K562 (cell line): Measurements from ENCODE around the gene ADORA1. TPM values are rescaled to one million over a fixed set of nuclear protein-coding genes. Genes with fewer than 3 reads are reported as not detected.

Experiments used
- C11orf30 ChIP-seq: fragments of 450-650 bp; IDR thresholded peaks from 2 replicates; pipeline ENCODE4 v1.6.1; 2016; ENCODE audit warnings: low read depth, mild to moderate bottlenecking
- CEBPB ChIP-seq: fragments of 450-650 bp; IDR thresholded peaks from 2 replicates; pipeline ENCODE4 v1.6.1; 2016; ENCODE audit warnings: missing genetic modification characterization, missing compliant biosample characterization
- FOXJ2 ChIP-seq: fragments of 200-800 bp; sonication (Bioruptor generic); IDR thresholded peaks from 2 replicates; pipeline ENCODE4 v1.6.1; 2016; ENCODE audit warnings: missing genetic modification characterization, missing compliant biosample characterization
- HDAC8 ChIP-seq: fragments of 450-650 bp; IDR thresholded peaks from 2 replicates; pipeline ENCODE4 v1.6.1; 2016; ENCODE audit warnings: mild to moderate bottlenecking, missing genetic modification characterization, moderate library complexity, missing compliant biosample characterization
- MAFK ChIP-seq: IDR thresholded peaks from 2 replicates; pipeline ENCODE4 v1.6.1; 2011; ENCODE audit warnings: low read length, improper control_type of control experiment
- NBN ChIP-seq: fragments of 450-650 bp; IDR thresholded peaks from 2 replicates; pipeline ENCODE4 v1.6.1; 2016; ENCODE audit warnings: low read depth, mild to moderate bottlenecking
- NFE2 ChIP-seq: IDR thresholded peaks from 2 replicates; pipeline ENCODE4 v1.6.1; 2014; ENCODE audit warnings: antibody characterized with exemption, low read depth
- NFE2L1 ChIP-seq: fragments of 450-650 bp; IDR thresholded peaks from 2 replicates; pipeline ENCODE4 v1.6.1; 2016; ENCODE audit warnings: missing genetic modification characterization, low read depth, mild to moderate bottlenecking, missing compliant biosample characterization, moderate library complexity, borderline replicate concordance
- NUFIP1 ChIP-seq: fragments of 450-650 bp; IDR thresholded peaks from 2 replicates; pipeline ENCODE4 v1.6.1; 2018; ENCODE audit not compliant: partially characterized antibody
- TRIM24 ChIP-seq, 2 experiments: fragments of 450-650 bp; IDR thresholded peaks; 2 replicates each; pipeline ENCODE4 v1.6.1; 2016
- YY1 ChIP-seq, 3 experiments: IDR thresholded peaks; 2 replicates each; pipeline ENCODE4 v1.6.1; 2011; ENCODE audit warnings: low read length in 2 of 3, mild to moderate bottlenecking in 2 of 3, moderate library complexity in 2 of 3, borderline replicate concordance in 1 of 3, control low read depth in 1 of 3, low read depth in 1 of 3; ENCODE audit not compliant: insufficient read depth in 3 of 3, insufficient replicate concordance in 2 of 3, control insufficient read depth in 1 of 3, insufficient read length in 1 of 3; ENCODE audit errors: extremely low read depth in 1 of 3
- ZNF316 ChIP-seq: fragments of 450-650 bp; IDR thresholded peaks from 2 replicates; pipeline ENCODE4 v1.6.1; 2016
- polyA plus RNA-seq, 8 experiments: library from polyadenylated mRNA; depleted of rRNA in 4 of 8; stranded (reverse) in 5 of 8; unstranded in 3 of 8; fragments of >200 nt; fragmentation: Nextera tagmentation in 2 of 8; fragmentation: Illumina TruSeq in 1 of 8; extraction: Ambion mirVana in 2 of 8; extraction: Trizol in 1 of 8; gene quantifications; 2 replicates each; pipeline versions ENCODE4 v1.2.1 to v1.2.3, GENCODE V29; 2011 to 2014; ENCODE audit warnings: inconsistent platforms in 1 of 8, missing spikeins in 1 of 8
- total RNA-seq, 7 experiments: library from RNA; depleted of rRNA in 6 of 7; stranded (reverse); fragments of >200 nt in 6 of 7; fragmentation: Illumina TruSeq in 2 of 7; extraction: Trizol in 2 of 7; gene quantifications; 2 replicates each; pipeline versions ENCODE4 v1.2.1 to v1.2.3, GENCODE V29; 2011 to 2021; ENCODE audit warnings: low replicate concordance in 1 of 7
- TF ChIP-seq, protein P1 (sequence below): fragments of 250-450 bp; sonication (Bioruptor Pico); IDR thresholded peaks from 2 replicates; pipeline ENCODE4 v1.4.0; 2020
- TF ChIP-seq, protein P2 (sequence below): fragments of 250-450 bp; sonication (Bioruptor Pico); IDR thresholded peaks from 2 replicates; pipeline ENCODE4 v1.4.0; 2020; ENCODE audit warnings: mild to moderate bottlenecking
- TF ChIP-seq, protein P3 (sequence below): fragments of 250-450 bp; sonication (Bioruptor Pico); IDR thresholded peaks from 2 replicates; pipeline ENCODE4 v1.8.0; 2022; ENCODE audit warnings: moderate library complexity, mild to moderate bottlenecking, inconsistent platforms

ADORA1 gene
- total and polyA plus RNA-seq, 9 of the 15 experiments (the other 6 are each of a cell fraction or from before 2014, with no cell fraction given) = not detected

DNA sequence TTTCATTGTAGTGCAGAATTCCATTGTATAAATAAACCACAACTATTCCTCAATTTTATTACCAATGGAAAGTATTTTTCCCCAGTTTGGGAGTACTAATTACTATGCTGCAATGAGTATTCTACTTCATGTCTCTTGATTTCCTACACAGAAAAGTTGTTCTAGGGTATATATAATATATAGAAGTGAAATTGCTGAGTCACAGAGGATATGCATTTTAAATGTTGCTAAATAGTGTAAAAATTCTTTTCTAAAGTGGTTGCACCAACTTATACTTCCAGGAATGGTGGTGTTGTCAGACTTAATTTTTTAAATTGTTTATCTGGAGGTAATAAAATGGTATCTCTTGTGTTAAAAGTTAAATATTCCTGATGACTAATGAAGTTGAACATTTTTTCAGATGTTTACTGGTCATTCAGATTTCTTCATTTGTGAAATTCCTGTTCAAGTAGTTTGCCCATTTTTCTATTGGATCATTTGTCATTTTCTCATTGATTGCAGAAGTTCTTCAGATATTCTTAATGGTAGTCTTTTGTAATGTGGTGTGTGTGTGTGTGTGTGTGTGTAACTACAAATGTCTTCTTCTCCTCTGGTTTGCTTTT is 22.6 kb upstream of the ADORA1 start (continued):
- TF ChIP-seq, protein P1, sequence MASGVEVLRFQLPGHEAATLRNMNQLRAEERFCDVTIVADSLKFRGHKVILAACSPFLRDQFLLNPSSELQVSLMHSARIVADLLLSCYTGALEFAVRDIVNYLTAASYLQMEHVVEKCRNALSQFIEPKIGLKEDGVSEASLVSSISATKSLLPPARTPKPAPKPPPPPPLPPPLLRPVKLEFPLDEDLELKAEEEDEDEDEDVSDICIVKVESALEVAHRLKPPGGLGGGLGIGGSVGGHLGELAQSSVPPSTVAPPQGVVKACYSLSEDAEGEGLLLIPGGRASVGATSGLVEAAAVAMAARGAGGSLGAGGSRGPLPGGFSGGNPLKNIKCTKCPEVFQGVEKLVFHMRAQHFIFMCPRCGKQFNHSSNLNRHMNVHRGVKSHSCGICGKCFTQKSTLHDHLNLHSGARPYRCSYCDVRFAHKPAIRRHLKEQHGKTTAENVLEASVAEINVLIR (CRISPR knock-in tag) = no peak
- TF ChIP-seq, protein P2, sequence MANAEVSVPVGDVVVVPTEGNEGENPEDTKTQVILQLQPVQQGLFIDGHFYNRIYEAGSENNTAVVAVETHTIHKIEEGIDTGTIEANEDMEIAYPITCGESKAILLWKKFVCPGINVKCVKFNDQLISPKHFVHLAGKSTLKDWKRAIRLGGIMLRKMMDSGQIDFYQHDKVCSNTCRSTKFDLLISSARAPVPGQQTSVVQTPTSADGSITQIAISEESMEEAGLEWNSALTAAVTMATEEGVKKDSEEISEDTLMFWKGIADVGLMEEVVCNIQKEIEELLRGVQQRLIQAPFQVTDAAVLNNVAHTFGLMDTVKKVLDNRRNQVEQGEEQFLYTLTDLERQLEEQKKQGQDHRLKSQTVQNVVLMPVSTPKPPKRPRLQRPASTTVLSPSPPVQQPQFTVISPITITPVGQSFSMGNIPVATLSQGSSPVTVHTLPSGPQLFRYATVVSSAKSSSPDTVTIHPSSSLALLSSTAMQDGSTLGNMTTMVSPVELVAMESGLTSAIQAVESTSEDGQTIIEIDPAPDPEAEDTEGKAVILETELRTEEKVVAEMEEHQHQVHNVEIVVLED (CRISPR knock-in tag) = no peak
- TF ChIP-seq FOXJ2 (tag) (no peak), NFE2L1 (tag) (peak; percentile 68), C11orf30 (peak; percentile 76), NFE2 (peak; percentile 72), CEBPB (tag) (peak; percentile 23; the same call in 1 of the 2 replicates), ZNF316 (peak; percentile 86), HDAC8 (tag) (no peak), YY1 (IDR thresholded peaks at IDR 0.05; ENCODE audit: borderline replicate concordance in 1 of 3, control insufficient read depth in 1 of 3, extremely low read depth in 1 of 3, insufficient read depth in 3 of 3, insufficient read length in 1 of 3, insufficient replicate concordance in 2 of 3, low read depth in 1 of 3, low read length in 2 of 3) (no peak), TRIM24 (IDR thresholded peaks at IDR 0.05) (peak in 1 of 2 experiments; percentile 64; a peak in 1 of 4 replicates), NBN (no peak), MAFK (peak; percentile 41; the same call in 1 of the 2 replicates), NUFIP1 (no peak)
- TF ChIP-seq, protein P3, sequence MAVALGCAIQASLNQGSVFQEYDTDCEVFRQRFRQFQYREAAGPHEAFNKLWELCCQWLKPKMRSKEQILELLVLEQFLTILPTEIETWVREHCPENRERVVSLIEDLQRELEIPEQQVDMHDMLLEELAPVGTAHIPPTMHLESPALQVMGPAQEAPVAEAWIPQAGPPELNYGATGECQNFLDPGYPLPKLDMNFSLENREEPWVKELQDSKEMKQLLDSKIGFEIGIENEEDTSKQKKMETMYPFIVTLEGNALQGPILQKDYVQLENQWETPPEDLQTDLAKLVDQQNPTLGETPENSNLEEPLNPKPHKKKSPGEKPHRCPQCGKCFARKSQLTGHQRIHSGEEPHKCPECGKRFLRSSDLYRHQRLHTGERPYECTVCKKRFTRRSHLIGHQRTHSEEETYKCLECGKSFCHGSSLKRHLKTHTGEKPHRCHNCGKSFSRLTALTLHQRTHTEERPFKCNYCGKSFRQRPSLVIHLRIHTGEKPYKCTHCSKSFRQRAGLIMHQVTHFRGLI (CRISPR knock-in tag) = no peak
